ENCODE measurements around the gene TCEAL9.
A peak's percentile ranks its signal among the peaks of the same experiment; 100 is the strongest.
"Not testable (repeated sequence)": the region's sequence is repeated elsewhere in the genome, so short reads cannot be mapped to it uniquely, and the experiment has no call there.

The TCEAL9 gene

DNA sequence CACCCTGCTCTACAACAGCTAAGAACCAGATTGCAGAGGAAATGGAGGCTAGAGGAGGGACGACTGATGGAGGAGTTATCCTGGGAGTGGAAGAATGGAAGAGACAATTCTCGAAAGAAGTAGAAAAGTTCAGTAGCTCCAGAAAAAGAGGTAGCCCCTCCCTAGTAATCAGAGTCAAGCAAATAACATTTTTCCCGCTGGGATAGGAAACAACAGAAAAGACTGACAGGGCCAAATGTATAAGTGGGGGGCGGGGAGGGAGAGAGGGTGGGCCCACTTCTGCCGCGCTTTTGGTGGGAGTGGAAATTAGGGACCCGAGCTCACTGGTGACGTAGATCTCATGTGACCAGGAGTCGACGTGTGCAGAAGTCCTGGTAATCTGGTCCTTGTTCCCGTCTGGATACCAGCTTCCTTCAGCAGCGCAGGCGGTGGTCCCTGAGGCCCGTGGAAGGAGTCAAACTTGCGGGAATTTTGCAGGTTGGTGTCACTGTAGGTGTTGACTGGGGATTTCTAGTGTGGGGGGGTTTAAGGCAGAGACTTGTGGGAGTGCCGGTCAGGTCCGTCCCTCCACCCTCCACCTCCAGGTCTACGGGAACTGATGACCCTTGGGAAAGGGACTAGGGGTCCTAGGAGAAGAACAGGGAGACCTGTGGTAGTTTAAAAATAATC is at the start of gene TCEAL9:
Gene TCEAL9 (plus strand): TSS at position 377 of the 669 bp plus-strand sequence. CDS start 1,179 bp downstream, outside the sequence.
- DNase-seq, result peak; percentile 11

DNA sequence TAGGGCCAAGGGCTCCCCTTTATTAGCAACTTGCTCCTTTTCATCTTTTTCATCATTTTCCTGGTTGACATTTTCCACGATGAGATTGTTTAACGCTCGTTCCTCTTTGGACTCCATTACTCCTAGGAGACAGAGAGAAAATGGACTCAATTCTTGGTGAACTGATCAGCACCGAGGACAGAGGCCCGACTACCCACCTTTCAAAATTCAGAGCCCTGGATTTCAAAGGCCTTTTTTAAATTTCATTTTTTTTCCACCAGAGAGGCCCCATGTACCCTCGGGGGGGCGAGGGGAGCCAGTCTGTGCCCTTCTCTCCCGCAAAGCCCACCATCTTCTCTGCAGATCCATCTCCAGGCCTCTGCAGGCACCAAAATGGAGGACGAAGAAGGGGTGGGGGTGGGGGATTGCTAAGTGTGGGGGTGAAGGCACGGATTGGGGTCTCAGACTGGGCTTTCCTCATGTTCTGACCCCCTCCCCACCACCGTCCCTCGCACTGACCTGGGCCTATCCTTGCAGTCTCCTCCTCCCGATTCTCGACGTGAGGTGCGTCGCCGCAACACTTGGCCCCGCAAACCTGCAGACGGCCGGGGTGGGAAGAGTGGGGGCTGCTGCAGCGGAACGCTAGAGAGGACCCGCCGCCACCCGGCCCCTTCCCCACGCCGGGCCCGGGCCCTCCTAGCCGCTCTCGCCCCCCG is 46.3 kb upstream of the TCEAL9 start:
- no peak for DNase-seq

- DNase-seq, result peak; percentile 33
Measured at GRCh38 chrX:103310555-103311398, 45.5 kb upstream of the TCEAL9 start, which contains the start of gene BEX2. Gene BEX2, minus strand, starts transcription at chrX:103310990. Its CDS starts 1,014 bp downstream, at chrX:103309976.

- DNase-seq, result no peak
Measured at GRCh38 chrX:103311399-103311780, 44.9 kb upstream of the TCEAL9 start.

DNA sequence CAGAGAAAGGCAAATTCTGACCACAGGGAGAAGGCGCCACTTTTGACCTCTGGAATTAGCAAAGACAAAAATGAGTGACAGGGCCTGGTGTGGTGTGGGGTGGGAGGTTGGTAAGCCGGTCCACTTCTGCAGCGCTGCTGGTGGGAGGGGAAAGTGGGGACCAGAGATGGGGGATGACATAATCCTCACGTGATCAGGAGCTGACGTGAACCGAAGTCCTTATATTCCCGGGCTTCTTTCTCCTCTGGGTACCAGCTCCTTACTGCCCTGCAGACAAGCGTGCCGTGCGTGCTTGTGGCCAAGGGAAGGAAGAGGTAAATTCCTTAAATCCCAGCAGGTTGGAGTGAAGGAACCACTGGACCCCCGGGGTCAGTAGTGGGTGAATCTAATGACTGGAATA is 26.3 kb upstream of the TCEAL9 start, which contains the start of gene TCEAL7:
Gene TCEAL7 (plus strand): TSS at position 249 of the 400 bp plus-strand sequence. CDS start 1,165 bp downstream, outside the sequence.
- DNase-seq, result no peak

GRCh38 chrX:103330681-103331288 is 25.5 kb upstream of the TCEAL9 start:
- no peak for DNase-seq

DNA sequence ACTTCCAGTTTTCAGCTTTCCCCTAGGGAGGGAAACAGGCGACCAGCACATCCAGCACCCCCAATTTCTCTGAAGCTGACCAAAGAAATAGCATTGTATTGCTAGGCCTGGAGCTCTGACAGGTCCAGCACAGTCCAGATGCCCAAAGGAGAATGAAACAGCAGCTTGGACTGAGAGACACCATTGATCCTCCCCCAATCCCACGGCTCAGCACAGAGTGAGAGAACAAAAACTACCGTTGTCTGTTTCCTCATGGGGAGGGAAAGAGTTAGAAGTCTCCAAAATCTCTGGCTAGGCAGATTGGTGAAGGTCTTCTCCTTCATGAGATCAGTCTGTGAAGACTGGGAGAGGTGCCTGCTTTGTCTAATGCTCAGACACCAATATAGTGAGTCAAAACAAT is 17.6 kb upstream of the TCEAL9 start:
- DNase-seq, result no peak

DNA sequence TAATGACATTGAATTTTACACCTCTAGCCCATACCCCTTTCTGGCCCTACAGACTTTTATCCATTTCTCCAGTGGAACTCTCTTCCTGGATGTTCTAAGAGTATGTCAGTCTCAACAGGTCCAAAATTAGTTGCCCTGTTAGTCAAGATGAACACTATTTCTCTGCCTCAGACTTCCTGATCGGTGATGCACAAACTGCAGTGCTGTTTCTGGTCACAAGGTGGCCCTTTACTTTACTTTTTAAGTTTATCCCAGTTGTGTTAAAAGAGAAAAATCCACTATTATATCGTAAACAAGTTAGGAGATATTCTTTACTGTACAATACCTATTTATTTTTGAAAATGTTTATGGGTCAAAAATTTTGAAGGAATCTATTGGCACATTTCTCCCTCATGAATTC is 13.2 kb upstream of the TCEAL9 start:
- no peak for DNase-seq

DNA sequence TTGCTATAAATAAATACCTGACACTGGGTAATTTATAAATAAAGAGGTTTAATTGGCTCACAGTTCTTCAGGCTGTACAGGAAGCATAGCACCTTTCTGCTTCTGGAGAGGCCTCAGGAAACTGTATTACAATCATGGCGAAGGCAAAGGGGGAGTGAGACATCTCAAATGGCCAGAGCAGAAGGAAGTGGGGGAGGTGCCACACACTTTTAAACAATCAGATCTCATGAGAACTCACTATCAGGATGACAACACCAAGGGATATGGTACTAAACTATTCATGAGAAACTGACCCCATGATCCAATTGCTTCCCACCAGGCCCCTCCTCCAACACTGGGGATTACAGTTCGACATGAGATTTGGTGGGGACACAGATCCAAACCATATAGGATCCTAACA is 11.7 kb upstream of the TCEAL9 start:
- no peak for DNase-seq

DNA sequence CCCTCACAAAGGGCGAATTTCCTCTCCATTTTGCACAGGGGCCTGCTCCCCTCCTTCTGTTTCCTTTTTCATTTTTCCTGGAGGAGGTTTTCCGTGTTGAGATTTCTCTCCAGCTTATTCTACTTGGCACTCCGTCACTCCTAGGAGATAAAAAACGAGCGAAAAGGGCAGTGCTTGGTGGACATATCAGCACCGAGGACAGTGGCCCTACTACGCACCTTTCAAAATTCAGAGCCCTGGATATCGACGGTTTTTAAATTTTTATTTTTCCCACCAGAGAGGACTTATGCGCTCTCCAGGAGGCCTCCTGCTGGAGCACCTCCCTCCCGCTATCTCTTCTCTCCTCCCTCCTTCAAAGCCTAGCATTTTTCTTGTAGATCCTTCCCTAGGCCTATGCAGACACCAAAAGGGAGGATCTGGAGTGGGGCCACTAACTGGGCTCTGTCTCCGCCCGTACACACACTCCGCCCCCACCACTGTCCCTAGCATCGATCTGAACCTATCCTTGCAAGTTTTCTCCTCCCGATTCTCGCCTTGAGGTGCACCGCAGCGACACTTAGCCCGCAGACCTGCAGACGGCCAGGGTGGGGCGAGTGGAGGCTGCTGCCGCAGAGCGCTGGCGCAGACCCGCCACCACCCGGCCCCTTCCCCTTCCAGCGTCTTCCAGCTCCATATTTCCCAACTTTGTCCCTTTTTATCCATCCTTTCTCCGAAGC is 8.5 kb upstream of the TCEAL9 start:
- DNase-seq, result no peak

DNA sequence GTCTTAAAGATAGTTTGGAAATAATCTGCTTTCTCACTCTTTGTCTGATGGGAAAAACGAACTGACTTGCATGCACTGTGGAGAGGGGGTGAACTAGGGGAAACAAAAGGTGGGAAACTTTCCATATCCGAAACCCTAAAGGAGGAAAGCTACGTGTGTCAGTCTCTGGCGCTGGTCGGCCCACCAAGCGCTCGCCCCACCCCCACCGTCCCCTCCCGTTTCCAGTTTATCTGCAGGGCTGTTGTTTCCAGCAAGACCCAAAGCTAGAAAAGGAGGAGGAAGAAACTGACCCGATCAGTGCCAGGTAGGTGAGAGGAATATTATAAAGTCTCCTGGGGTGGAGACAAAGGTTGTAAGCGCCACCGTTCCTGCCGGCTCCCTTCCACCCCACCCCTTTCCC is 552 bp downstream of the TCEAL9 start:
- DNase-seq, result no peak

- DNase-seq, result no peak
Measured at GRCh38 chrX:103357871-103358270, 1.6 kb downstream of the TCEAL9 start.

GRCh38 chrX:103359605-103360004 is 3.3 kb downstream of the TCEAL9 start:
- not testable (repeated sequence) for DNase-seq

DNA sequence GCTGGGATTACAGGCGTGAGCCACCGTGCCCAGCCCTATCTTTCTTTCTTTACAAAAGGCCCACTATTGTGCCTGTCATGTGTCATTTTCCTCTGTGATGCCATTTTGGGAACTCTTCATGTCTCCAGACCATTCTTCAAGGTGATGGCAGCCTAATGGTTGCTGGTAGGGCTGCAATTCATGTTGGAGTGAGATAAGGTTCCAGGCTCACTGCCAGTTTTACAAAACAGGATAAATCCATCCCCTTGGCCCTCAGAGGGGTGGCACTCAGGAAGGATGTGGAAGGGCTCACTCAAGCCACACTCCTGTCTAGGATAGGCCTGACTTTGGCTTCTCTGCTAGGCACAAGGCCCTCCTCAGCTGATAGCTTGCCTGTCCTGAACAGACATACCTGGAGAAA is 3.8 kb downstream of the TCEAL9 start:
- no peak for DNase-seq

DNA sequence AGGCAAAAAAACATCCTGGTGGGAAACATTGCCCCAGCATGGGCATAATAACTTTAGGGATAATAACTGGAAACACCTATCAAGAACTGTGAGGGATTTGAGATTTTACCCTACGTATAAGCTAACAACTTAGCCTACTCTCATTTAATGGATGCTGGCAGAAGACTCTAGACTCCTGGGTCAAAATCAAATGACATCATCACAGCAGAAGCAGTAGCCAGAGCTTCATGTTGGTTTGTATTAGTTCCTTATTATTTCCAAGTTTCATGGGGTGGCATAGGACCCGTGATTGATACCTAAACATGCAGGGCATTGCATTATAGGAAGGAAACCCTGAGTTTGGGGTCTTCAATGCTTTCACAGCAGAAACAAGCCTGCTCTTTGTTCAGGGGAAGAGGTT is 4.6 kb downstream of the TCEAL9 start:
- DNase-seq, result no peak

DNA sequence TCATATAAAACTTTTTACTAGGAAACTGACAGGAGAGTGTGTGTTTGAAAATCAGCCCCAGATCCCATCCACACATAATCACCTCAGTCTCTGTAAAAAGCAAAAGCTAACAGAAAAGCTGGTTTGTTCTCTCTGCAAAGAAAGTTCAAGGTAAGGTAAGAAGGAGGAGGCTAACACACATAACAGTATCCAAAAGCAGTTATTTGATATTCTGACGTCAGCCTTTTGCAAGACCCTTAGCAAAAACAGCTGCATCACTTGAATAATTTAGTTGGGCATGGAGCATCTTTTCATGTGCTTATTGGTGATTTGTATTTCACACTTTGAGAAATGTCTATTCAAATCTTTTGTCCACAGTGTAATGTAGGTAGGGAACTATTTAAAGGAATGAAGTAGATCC is 5.5 kb downstream of the TCEAL9 start:
- no peak for DNase-seq

DNA sequence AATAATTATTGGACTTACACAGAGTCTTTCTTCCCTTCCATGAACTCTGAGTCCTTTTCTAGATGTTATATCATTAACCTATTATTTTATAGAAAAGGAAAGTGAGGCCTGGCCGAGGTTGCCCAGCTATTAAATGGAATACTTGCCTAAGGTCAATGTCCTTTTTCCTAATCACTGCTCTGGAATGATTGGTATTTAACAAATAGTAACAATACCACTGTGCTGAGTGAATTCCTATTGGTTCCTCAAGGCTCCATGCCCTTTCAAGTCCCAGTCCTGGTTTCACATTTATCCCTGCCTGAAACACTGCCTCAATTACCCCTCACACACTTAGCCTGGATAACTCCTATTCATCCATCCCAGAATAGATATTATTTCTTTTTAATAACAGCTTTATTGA is 6.2 kb downstream of the TCEAL9 start:
- DNase-seq, result no peak

DNA sequence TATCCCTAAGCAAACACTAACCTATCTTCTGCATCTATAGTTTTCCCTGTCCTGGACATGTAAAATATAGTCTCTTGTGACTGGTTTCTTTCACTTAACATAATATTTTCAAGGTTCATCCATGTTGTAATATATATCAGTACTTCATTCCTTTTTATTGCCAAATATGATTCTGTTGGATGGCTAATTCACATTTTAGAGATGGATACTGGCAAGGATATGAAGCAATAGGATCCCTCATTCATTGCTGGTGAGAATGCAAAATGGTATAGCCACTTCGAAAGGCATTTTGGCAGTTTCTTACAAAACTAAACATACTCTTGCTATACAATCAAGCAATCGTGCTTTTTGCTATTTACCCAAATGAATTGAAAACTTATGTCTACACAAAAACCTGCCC is 6.7 kb downstream of the TCEAL9 start:
- no peak for DNase-seq

DNA sequence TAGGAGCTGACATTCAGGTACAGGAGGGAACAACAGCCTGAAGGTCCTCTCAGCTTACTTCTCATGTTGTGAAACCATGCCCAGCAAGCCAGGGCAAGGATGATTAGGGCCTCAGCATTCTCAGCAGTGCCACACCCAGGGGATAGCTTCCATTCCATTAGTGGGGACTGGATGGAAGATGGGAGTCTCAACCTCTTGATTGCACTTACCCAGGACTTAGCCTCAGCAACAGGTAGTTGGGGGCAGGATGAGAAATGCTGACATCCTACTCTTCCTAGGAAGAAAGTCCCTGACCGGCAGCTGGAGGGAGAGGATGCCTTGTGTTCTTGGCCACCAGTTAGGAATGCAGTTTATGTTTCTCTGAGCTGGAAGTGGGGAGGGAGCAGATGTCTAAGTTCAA is 11.2 kb downstream of the TCEAL9 start:
- DNase-seq, result no peak

GRCh38 chrX:103369479-103369878 is 13.2 kb downstream of the TCEAL9 start:
- no peak for DNase-seq

- DNase-seq, result no peak
Measured at GRCh38 chrX:103372886-103373285, 16.6 kb downstream of the TCEAL9 start.

- no peak for DNase-seq
Measured at GRCh38 chrX:103373581-103373980, 17.3 kb downstream of the TCEAL9 start.
